ENCODE results near the gene TTBK1. TPM values are rescaled to one million over a fixed set of nuclear protein-coding genes. Genes with fewer than 3 reads are reported as not detected.

The TTBK1 gene
- polyA plus RNA-seq (2013) = 0.01 TPM

GRCh38 chr6:43242908-43243663, at the start of gene TTBK1:
TSS of gene TTBK1 (plus strand) at chr6:43243481. CDS start at chr6:43246661, 3,180 bp downstream.
- H3K27me3 ChIP-seq (replicated peaks in 2 of 5; ENCODE audit: control insufficient read depth in 4 of 5, insufficient read depth in 5 of 5, low read length in 4 of 5) = peaks cover 7 to 68% (median 36%) of the 10 kb centered on the region in 5 experiments
- ChIA-PET POLR2A (no interaction called here), CTCF (interaction anchor here (2.0 to 2.8 kb wide), 2 partner anchors 14 kb away, joined by 7 to 12 read pairs; partner anchors contain the start of gene DNPH1)
- H3K27ac ChIP-seq (ENCODE audit: insufficient read depth in 1 of 2, low read depth in 1 of 2, low read length in 2 of 2, poor library complexity in 1 of 2, severe bottlenecking in 2 of 2) = no peak within 1 kb of the TSS
- 32% methylated on average over 12 of the region's 47 CpGs for WGBS (ENCODE audit: insufficient coverage)
- H3K9me3 ChIP-seq (ENCODE audit: control extremely low read depth in 1 of 5, control insufficient read depth in 4 of 5, insufficient read depth in 2 of 5, low read depth in 1 of 5, low read length in 4 of 5) = peaks cover 0 to 4% (median 0%) of the 10 kb centered on the region in 5 experiments
- DNase-seq = no peak
- H3K4me1 ChIP-seq (ENCODE audit: control extremely low read depth in 1 of 4, control insufficient read depth in 4 of 4, insufficient read depth in 4 of 4, low read length in 3 of 4) = peaks cover 2 to 17% (median 15%) of the 10 kb centered on the region in 4 experiments
- no peaks in the 10 kb centered on the region for H3K36me3 ChIP-seq (ENCODE audit: control insufficient read depth in 4 of 4, insufficient read depth in 4 of 4, low read length in 3 of 4)
- no peak within 1 kb of the TSS for H3K4me3 ChIP-seq (ENCODE audit: control insufficient read depth in 1 of 7, extremely low read depth in 1 of 7, insufficient read depth in 4 of 7, low read depth in 2 of 7, low read length in 6 of 7)

- ChIA-PET CTCF (no interaction called here), POLR2A (no interaction called here)
- DNase-seq = no peak
- Histone ChIP-seq H3K27ac (ENCODE audit: insufficient read depth in 1 of 2, low read depth in 1 of 2, low read length in 2 of 2, poor library complexity in 1 of 2, severe bottlenecking in 2 of 2) (no peak overlapping the region), H3K4me1 (ENCODE audit: control extremely low read depth in 1 of 4, control insufficient read depth in 4 of 4, insufficient read depth in 4 of 4, low read length in 3 of 4) (no peaks in the 10 kb centered on the region), H3K36me3 (ENCODE audit: control insufficient read depth in 4 of 4, insufficient read depth in 4 of 4, low read length in 3 of 4) (peaks cover 13 to 60% (median 30%) of the 10 kb centered on the region in 4 experiments), H3K27me3 (replicated peaks in 2 of 5; ENCODE audit: control insufficient read depth in 4 of 5, insufficient read depth in 5 of 5, low read length in 4 of 5) (no peaks in the 10 kb centered on the region), H3K9me3 (ENCODE audit: control extremely low read depth in 1 of 5, control insufficient read depth in 4 of 5, insufficient read depth in 2 of 5, low read depth in 1 of 5, low read length in 4 of 5) (no peaks in the 10 kb centered on the region), H3K4me3 (ENCODE audit: control insufficient read depth in 1 of 7, extremely low read depth in 1 of 7, insufficient read depth in 4 of 7, low read depth in 2 of 7, low read length in 6 of 7) (no peak overlapping the region)
- WGBS (ENCODE audit: insufficient coverage) = 94% methylated on average over 5 of the region's 5 CpGs
These were observed 49.4 kb upstream of the TTBK1 start for GRCh38 chr6:43193929-43194328.

- 92% methylated on average over 4 of the region's 5 CpGs for whole genome bisulfite sequencing (ENCODE audit: insufficient coverage)
- H3K4me3 ChIP-seq (ENCODE audit: control insufficient read depth in 1 of 7, extremely low read depth in 1 of 7, insufficient read depth in 4 of 7, low read depth in 2 of 7, low read length in 6 of 7) = no peak overlapping the region
- no peaks in the 10 kb centered on the region for H3K4me1 ChIP-seq (ENCODE audit: control extremely low read depth in 1 of 4, control insufficient read depth in 4 of 4, insufficient read depth in 4 of 4, low read length in 3 of 4)
- H3K27me3 ChIP-seq (replicated peaks in 2 of 5; ENCODE audit: control insufficient read depth in 4 of 5, insufficient read depth in 5 of 5, low read length in 4 of 5) = no peaks in the 10 kb centered on the region
- H3K9me3 ChIP-seq (ENCODE audit: control extremely low read depth in 1 of 5, control insufficient read depth in 4 of 5, insufficient read depth in 2 of 5, low read depth in 1 of 5, low read length in 4 of 5) = no peaks in the 10 kb centered on the region
- ChIA-PET CTCF (no interaction called here), POLR2A (no interaction called here)
- H3K27ac ChIP-seq (ENCODE audit: insufficient read depth in 1 of 2, low read depth in 1 of 2, low read length in 2 of 2, poor library complexity in 1 of 2, severe bottlenecking in 2 of 2) = no peak overlapping the region
- DNase-seq = no peak
- H3K36me3 ChIP-seq (ENCODE audit: control insufficient read depth in 4 of 4, insufficient read depth in 4 of 4, low read length in 3 of 4) = peaks cover 15 to 71% (median 42%) of the 10 kb centered on the region in 4 experiments
These were observed 46.9 kb upstream of the TTBK1 start for GRCh38 chr6:43196337-43196736.

GRCh38 chr6:43199912-43200311, 43.4 kb upstream of the TTBK1 start:
- CTCF ChIA-PET = interaction anchor here (1.1 to 2.0 kb wide), 2 partner anchors 17 to 26 kb away, joined by 3 to 7 read pairs; partner anchors contain the start of gene CUL9
- Histone ChIP-seq H3K36me3 (ENCODE audit: control insufficient read depth in 4 of 4, insufficient read depth in 4 of 4, low read length in 3 of 4) (peaks cover 12 to 72% (median 38%) of the 10 kb centered on the region in 4 experiments), H3K9me3 (ENCODE audit: control extremely low read depth in 1 of 5, control insufficient read depth in 4 of 5, insufficient read depth in 2 of 5, low read depth in 1 of 5, low read length in 4 of 5) (no peaks in the 10 kb centered on the region), H3K4me1 (ENCODE audit: control extremely low read depth in 1 of 4, control insufficient read depth in 4 of 4, insufficient read depth in 4 of 4, low read length in 3 of 4) (no peaks in the 10 kb centered on the region), H3K4me3 (ENCODE audit: control insufficient read depth in 1 of 7, extremely low read depth in 1 of 7, insufficient read depth in 4 of 7, low read depth in 2 of 7, low read length in 6 of 7) (no peak overlapping the region), H3K27ac (ENCODE audit: insufficient read depth in 1 of 2, low read depth in 1 of 2, low read length in 2 of 2, poor library complexity in 1 of 2, severe bottlenecking in 2 of 2) (no peak overlapping the region), H3K27me3 (replicated peaks in 2 of 5; ENCODE audit: control insufficient read depth in 4 of 5, insufficient read depth in 5 of 5, low read length in 4 of 5) (no peaks in the 10 kb centered on the region)
- POLR2A ChIA-PET = no interaction called here
- DNase-seq = no peak
- WGBS (ENCODE audit: insufficient coverage) = 98% methylated on average over 6 of the region's 6 CpGs

- H3K4me1 ChIP-seq (ENCODE audit: control extremely low read depth in 1 of 4, control insufficient read depth in 4 of 4, insufficient read depth in 4 of 4, low read length in 3 of 4) = no peaks in the 10 kb centered on the region
- WGBS (ENCODE audit: insufficient coverage) = 100% methylated on average over 3 of the region's 6 CpGs
- DNase-seq = no peak
- peaks cover 12 to 71% (median 38%) of the 10 kb centered on the region in 4 experiments for H3K36me3 ChIP-seq (ENCODE audit: control insufficient read depth in 4 of 4, insufficient read depth in 4 of 4, low read length in 3 of 4)
- H3K4me3 ChIP-seq (ENCODE audit: control insufficient read depth in 1 of 7, extremely low read depth in 1 of 7, insufficient read depth in 4 of 7, low read depth in 2 of 7, low read length in 6 of 7) = no peak overlapping the region
- ChIA-PET CTCF (interaction anchor here (2.0 kb wide), 1 partner anchor 18 kb away, joined by 7 read pairs; the partner anchor contains the start of gene CUL9), POLR2A (no interaction called here)
- no peaks in the 10 kb centered on the region for H3K27me3 ChIP-seq (replicated peaks in 2 of 5; ENCODE audit: control insufficient read depth in 4 of 5, insufficient read depth in 5 of 5, low read length in 4 of 5)
- H3K9me3 ChIP-seq (ENCODE audit: control extremely low read depth in 1 of 5, control insufficient read depth in 4 of 5, insufficient read depth in 2 of 5, low read depth in 1 of 5, low read length in 4 of 5) = no peaks in the 10 kb centered on the region
- no peak overlapping the region for H3K27ac ChIP-seq (ENCODE audit: insufficient read depth in 1 of 2, low read depth in 1 of 2, low read length in 2 of 2, poor library complexity in 1 of 2, severe bottlenecking in 2 of 2)
These were observed 42.7 kb upstream of the TTBK1 start for GRCh38 chr6:43200541-43200940.

DNA sequence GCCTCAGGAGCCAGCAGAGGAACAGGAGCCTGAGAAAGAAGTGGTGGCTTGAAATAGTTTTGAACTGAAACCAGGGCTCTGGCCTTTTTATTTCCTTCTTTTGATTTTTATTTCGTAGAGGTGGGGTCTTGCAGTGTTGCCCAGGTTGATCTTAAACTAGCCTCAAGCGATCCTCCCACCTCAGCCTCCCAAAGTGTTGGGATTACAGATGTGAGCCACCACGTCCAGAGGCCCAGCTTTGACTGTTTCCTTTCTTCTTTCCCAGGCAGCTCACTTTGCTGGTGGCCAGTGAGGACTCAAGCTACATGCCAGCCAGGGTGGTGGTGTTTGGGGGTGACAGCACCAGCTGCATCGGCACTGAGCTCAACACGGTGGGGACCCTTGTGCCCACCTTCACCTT, 40.8 kb upstream of the TTBK1 start:
- Histone ChIP-seq H3K27ac (ENCODE audit: insufficient read depth in 1 of 2, low read depth in 1 of 2, low read length in 2 of 2, poor library complexity in 1 of 2, severe bottlenecking in 2 of 2) (no peak overlapping the region), H3K4me3 (ENCODE audit: control insufficient read depth in 1 of 7, extremely low read depth in 1 of 7, insufficient read depth in 4 of 7, low read depth in 2 of 7, low read length in 6 of 7) (no peak overlapping the region), H3K36me3 (ENCODE audit: control insufficient read depth in 4 of 4, insufficient read depth in 4 of 4, low read length in 3 of 4) (peaks cover 12 to 63% (median 30%) of the 10 kb centered on the region in 4 experiments), H3K27me3 (replicated peaks in 2 of 5; ENCODE audit: control insufficient read depth in 4 of 5, insufficient read depth in 5 of 5, low read length in 4 of 5) (no peaks in the 10 kb centered on the region), H3K9me3 (ENCODE audit: control extremely low read depth in 1 of 5, control insufficient read depth in 4 of 5, insufficient read depth in 2 of 5, low read depth in 1 of 5, low read length in 4 of 5) (no peaks in the 10 kb centered on the region), H3K4me1 (ENCODE audit: control extremely low read depth in 1 of 4, control insufficient read depth in 4 of 4, insufficient read depth in 4 of 4, low read length in 3 of 4) (no peaks in the 10 kb centered on the region)
- WGBS (ENCODE audit: insufficient coverage) = 100% methylated on average over 2 of the region's 5 CpGs
- ChIA-PET CTCF (interaction anchor here (0.9 to 2.1 kb wide), 2 partner anchors 12 to 27 kb away, joined by 4 to 8 read pairs; partner anchors contain the start of gene DNPH1), POLR2A (interaction anchor here (0.6 kb wide), 1 partner anchor 496 kb away, joined by 8 read pairs; no protein-coding TSS in a partner anchor)
- no peak for DNase-seq
